ENCODE data around the gene CELA3B. TPM values are rescaled to one million over a fixed set of nuclear protein-coding genes. Genes with fewer than 3 reads are reported as not detected.
"Not testable (repeated sequence)": the region's sequence is repeated elsewhere in the genome, so short reads cannot be mapped to it uniquely, and the experiment has no call there.

The CELA3B gene
- total RNA-seq, 2 experiments from 2014 or later, result not detected

DNA sequence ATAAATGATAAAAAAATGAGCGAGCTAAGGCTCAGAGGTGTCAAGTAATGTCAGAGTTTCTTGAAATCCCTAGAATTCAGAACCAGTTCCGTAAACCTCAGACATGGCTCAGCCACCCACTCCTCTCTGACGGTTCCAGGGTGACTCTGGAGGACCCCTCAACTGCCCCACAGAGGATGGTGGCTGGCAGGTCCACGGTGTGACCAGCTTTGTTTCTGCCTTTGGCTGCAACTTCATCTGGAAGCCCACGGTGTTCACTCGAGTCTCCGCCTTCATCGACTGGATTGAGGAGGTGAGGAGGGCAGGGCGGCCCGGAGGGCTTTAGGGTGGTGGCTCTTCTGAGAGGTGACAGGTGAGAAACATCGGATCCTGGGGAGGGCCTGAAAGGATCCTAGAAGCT, 32.7 kb downstream of the CELA3B start:
- H3K9me3 Mint-ChIP-seq; DNase-seq; H3K27ac Mint-ChIP-seq; H3K27me3 Mint-ChIP-seq (ENCODE audit: low read depth); H3K4me3 Mint-ChIP-seq; H3K36me3 Mint-ChIP-seq (ENCODE audit: low read depth); H3K4me1 Mint-ChIP-seq (ENCODE audit: low read depth); intact Hi-C loops (cut with micrococcal nuclease): not testable (repeated sequence)
- CTCF ChIA-PET, result interaction anchor here (1.2 kb wide), 1 partner anchor 13 kb away, joined by 3 read pairs; no protein-coding TSS in a partner anchor

DNA sequence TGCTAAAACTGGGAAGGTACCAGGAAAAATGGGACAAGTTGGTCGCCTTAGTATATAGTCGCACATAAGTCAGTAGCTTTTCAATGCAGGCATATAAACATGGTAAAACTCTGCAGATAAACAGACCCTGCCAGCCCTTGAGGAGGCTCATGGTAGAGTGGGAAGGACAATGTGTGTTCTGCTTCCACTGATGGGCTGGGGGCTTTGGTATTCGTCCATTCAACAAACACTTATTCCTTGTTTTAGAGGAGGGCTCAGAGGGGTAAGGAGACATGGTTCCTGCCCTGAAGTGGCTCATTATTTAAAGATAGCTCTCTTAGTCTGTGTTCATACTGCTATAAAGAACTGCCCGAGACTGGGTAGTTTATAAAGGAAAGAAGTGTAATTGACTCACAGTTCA, 35.9 kb downstream of the CELA3B start:
- H3K9me3 Mint-ChIP-seq; H3K27me3 Mint-ChIP-seq (ENCODE audit: low read depth); H3K27ac Mint-ChIP-seq; H3K4me1 Mint-ChIP-seq (ENCODE audit: low read depth); intact Hi-C loops (cut with micrococcal nuclease); H3K4me3 Mint-ChIP-seq; H3K36me3 Mint-ChIP-seq (ENCODE audit: low read depth); DNase-seq; CTCF ChIA-PET: not testable (repeated sequence)

DNA sequence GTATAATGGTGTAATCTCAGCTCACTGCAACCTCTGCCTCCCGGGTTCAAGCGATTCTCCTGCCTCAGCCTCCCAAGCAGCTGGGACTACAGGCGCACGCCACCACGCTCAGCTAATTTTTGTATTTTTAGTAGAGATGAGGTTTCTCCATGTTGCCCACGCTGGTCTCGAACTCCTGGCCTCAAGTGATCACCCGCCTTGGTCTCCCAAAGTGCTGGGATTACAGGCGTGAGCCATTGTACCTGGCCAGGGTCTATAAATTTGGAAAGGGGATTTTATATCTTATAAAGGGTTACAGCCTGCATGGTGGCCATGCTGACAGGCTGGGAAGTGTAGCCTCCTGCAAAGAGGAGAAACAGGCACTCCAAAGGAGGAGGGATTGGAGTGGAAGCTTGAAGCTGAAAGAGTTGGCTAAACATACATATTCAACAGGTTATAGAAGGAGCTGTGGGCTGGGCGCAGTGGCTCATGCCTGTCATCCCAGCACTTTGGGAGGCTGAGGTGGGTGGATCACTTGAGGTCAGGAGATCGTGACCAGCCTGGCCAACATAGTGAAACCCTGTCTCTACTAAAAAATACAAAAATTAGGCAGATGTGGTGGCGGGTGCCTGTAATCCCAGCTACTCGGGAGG, 37.9 kb downstream of the CELA3B start:
- H3K27ac Mint-ChIP-seq; CTCF ChIA-PET; H3K9me3 Mint-ChIP-seq; H3K4me3 Mint-ChIP-seq; H3K27me3 Mint-ChIP-seq (ENCODE audit: low read depth); DNase-seq; H3K36me3 Mint-ChIP-seq (ENCODE audit: low read depth); intact Hi-C loops (cut with micrococcal nuclease): not testable (repeated sequence)
- peaks cover 12% of the 10 kb centered on the region for H3K4me1 Mint-ChIP-seq (ENCODE audit: low read depth)

DNA sequence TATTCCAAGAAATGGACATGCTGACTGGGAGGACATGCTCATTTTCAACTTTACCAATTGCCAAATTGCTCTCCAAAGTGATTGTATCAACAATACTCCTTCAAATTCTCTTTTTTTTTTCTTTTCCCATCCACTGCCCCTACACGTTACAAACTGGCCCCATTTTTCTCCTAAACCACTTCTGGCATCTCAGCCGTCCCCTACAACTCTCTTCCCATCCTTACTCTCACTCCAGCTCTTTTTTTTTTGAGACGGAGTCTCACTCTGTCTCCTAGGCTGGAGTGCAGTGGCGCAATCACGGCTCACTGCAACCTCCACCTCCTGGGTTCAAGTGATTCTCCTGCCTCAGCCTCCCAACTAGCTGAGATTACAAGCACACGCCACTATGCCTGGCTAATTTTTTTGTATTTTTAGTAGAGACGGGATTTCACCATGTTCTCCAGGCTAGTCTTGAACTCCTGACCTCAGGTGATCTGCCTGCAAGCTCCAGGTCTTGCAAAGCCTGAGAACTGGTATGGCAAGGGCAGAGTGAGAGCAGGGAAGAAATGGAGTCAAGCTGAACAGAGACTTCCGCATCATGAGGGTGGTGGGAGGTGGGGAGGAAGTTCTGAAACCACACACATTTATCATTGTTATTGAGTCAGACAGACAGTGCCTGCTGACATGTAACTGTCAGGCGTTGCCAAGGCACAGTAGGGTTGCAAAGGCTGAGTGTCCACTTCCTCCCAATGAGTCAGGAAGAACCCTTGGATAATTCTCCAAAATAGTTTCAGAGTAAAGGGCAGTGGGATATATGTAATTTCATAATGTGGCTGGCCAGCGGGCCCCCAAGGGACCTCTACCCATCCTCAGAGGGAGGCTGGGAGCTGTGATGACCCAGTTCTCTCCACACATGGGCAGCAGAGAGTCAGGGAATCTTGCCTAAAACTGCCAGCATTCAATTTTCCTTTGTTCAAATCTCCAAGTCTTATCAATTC, 42.0 kb downstream of the CELA3B start:
- CTCF ChIA-PET, result interaction anchor here (0.8 to 1.5 kb wide), 5 partner anchors 9 to 109 kb away, joined by 3 to 4 read pairs (median 3); no protein-coding TSS in a partner anchor
- H3K27me3 Mint-ChIP-seq (ENCODE audit: low read depth), result no peaks in the 10 kb centered on the region
- H3K4me3 Mint-ChIP-seq, result no peak overlapping the region
- H3K36me3 Mint-ChIP-seq (ENCODE audit: low read depth), result no peaks in the 10 kb centered on the region
- no peaks in the 10 kb centered on the region for H3K9me3 Mint-ChIP-seq
- DNase-seq, result peak; percentile 83
- H3K27ac Mint-ChIP-seq, result peak overlapping the region; percentile 73
- peaks cover 26% of the 10 kb centered on the region for H3K4me1 Mint-ChIP-seq (ENCODE audit: low read depth)
- intact Hi-C loops (cut with micrococcal nuclease), result loop anchor here (1.0 kb wide), 1 partner anchor 73 kb away; no protein-coding TSS in a partner anchor

DNA sequence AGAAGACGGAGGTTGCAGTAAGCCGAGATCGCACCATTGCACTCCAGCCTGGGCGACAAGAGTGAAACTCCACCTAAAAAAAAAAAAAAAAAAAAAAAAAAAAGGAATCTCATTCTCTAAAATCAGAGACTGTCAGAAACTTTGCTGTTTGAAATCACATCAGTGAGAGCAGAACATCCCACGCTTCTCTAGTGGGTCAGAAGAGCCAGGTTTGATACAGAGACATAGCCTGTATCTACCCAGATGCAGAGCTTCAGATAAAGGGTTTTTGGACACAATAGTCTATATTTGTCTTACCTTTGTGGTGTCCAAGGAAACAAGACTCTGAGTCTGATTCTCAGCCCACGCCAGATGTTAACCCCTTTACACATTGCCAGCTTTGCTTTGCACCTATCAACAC, 44.2 kb downstream of the CELA3B start:
- Mint-ChIP-seq H3K4me3 (no peak overlapping the region), H3K36me3 (ENCODE audit: low read depth) (peaks cover 3% of the 10 kb centered on the region), H3K27ac (no peak overlapping the region), H3K27me3 (ENCODE audit: low read depth) (no peaks in the 10 kb centered on the region), H3K9me3 (no peaks in the 10 kb centered on the region), H3K4me1 (ENCODE audit: low read depth) (peaks cover 33% of the 10 kb centered on the region)
- CTCF ChIA-PET, result interaction anchor here (0.6 to 5.6 kb wide), 4 partner anchors 33 to 485 kb away, joined by 3 to 24 read pairs (median 4); no protein-coding TSS in a partner anchor
- intact Hi-C loops (cut with micrococcal nuclease), result loop anchor here (5.0 to 10.0 kb wide), 2 partner anchors 39 to 676 kb away; no protein-coding TSS in a partner anchor
- DNase-seq, result no peak

DNA sequence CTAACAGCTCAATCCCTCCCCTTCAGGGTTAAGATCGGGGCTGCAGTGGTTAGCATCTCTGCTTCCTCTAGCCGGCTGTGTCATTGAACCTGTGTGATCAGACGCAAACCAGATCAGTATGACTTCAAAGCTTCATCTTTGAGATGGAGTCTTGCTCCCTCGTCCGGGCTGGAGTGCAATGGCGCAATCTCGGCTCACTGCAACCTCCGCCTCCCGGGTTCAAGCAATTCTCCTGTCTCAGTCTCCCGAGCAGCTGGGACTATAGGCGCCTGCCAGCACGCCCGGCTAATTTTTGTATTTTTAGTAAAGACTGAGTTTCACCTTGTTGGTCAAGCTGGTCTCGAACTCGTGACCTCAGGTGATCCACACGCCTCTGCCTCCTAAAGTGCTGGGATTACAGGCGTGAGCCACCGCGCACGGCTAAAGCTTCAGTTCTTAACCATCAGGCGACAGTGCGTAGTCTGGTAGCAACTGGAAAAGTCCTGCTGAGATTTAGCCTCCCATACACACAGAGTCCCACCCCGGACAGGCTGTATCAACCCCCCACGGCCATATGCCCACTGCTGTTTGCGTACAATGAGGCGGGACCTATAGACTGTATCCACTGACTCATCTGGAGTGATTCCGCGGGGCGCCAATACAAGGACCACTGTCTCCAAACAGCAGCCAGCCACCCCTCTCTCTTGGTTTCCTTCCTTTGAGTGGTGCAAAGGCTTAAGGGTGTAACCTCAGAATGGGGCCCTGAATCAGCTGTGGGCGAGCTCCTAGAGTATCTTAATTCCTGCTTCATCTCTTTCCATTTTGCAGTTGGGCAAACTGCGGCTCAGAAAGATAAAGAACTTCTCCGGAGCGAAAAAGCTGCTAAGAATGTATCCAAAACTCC, 47.9 kb downstream of the CELA3B start:
- Mint-ChIP-seq H3K4me3 (peak overlapping the region; percentile 88), H3K36me3 (ENCODE audit: low read depth) (peaks cover 4% of the 10 kb centered on the region), H3K9me3 (peaks cover 1% of the 10 kb centered on the region), H3K27ac (peak overlapping the region; percentile 97), H3K4me1 (ENCODE audit: low read depth) (peaks cover 46% of the 10 kb centered on the region), H3K27me3 (ENCODE audit: low read depth) (no peaks in the 10 kb centered on the region)
- CTCF ChIA-PET, result interaction anchor here (0.6 to 5.6 kb wide), 13 partner anchors 10 to 392 kb away, joined by 3 to 24 read pairs (median 5); no protein-coding TSS in a partner anchor
- intact Hi-C loops (cut with micrococcal nuclease), result loop anchor here (1.0 to 10.0 kb wide), 8 partner anchors 24 to 680 kb away; partner anchors contain the start of genes USP48 and ZBTB40
- DNase-seq, result peak; percentile 85

DNA sequence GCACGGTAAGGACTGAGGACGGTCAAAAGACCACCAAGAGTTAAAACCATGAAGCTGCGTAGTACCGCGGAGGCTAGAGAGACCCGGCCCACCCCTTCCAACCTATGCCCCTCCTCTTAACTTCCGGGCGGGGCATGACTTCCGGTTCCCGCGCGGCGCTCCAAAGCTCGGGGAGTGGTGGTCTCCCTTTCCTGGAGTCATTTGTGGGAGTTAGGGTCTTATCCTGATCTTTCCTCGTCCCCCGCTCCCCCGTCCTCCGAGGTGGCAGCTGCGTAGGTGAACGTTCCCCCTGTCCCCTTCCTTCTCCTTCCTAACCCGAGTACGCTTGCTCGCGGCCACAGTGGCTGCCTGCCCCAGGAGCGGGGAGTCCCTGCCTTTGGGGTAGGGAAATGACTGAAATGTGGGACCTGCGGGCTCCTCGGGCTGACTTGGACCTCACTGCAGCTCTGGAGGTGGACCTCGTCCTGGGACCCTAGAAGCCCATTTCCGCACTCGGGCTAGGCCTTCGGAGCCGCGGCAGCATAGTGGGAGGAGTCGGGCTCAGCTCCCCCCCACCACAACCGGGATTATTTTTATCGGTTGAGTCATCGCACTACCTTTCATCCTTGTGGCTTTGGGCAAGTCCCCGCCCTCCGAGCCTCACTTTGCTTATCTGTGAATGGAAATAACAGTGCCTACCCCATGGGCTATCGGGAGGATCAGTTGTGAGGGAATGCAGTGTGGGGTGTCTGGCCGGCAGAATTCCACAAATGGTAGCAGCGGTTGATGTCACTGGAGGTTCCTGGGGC, 48.7 kb downstream of the CELA3B start:
- intact Hi-C loops (cut with micrococcal nuclease), result loop anchor here (1.0 to 10.0 kb wide), 7 partner anchors 23 to 681 kb away; partner anchors contain the start of genes USP48 and ZBTB40
- H3K4me3 Mint-ChIP-seq, result peak overlapping the region; percentile 88
- H3K27ac Mint-ChIP-seq, result peak overlapping the region; percentile 97
- peaks cover 54% of the 10 kb centered on the region for H3K4me1 Mint-ChIP-seq (ENCODE audit: low read depth)
- CTCF ChIA-PET, result interaction anchor here (1.3 to 5.6 kb wide), 6 partner anchors 9 to 78 kb away, joined by 3 to 24 read pairs (median 8); no protein-coding TSS in a partner anchor
- peaks cover 1% of the 10 kb centered on the region for H3K9me3 Mint-ChIP-seq
- DNase-seq, result peak; percentile 94
- H3K27me3 Mint-ChIP-seq (ENCODE audit: low read depth), result no peaks in the 10 kb centered on the region
- H3K36me3 Mint-ChIP-seq (ENCODE audit: low read depth), result peaks cover 4% of the 10 kb centered on the region

DNA sequence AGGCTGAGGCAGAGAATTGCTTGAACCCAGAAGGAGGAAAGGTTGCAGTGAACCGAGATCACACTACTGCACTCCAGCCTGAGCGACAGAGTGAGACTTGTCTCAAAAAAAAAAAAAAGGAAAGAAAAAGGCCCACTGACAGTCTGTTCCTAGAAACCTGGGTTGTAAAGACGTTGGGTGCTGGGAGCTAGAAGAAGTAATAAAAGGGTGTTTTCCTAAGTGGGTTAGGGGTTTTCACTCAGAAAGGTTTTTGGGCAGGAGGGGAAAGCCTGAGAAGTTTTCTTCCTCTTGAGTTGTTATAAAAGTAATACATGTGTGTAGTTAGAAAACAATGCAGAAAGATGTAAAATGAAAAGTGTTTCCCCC, 50.1 kb downstream of the CELA3B start:
- Mint-ChIP-seq H3K27me3 (ENCODE audit: low read depth) (no peaks in the 10 kb centered on the region), H3K27ac (peak overlapping the region; percentile 97), H3K4me1 (ENCODE audit: low read depth) (peaks cover 64% of the 10 kb centered on the region), H3K9me3 (peaks cover 1% of the 10 kb centered on the region), H3K36me3 (ENCODE audit: low read depth) (peaks cover 4% of the 10 kb centered on the region), H3K4me3 (peak overlapping the region; percentile 88)
- CTCF ChIA-PET, result interaction anchor here (0.8 to 5.2 kb wide), 4 partner anchors 8 to 26 kb away, joined by 3 to 27 read pairs (median 4); no protein-coding TSS in a partner anchor
- peak; percentile 57 for DNase-seq
- intact Hi-C loops (cut with micrococcal nuclease), result loop anchor here (1.0 to 10.0 kb wide), 4 partner anchors 12 to 733 kb away; no protein-coding TSS in a partner anchor

DNA sequence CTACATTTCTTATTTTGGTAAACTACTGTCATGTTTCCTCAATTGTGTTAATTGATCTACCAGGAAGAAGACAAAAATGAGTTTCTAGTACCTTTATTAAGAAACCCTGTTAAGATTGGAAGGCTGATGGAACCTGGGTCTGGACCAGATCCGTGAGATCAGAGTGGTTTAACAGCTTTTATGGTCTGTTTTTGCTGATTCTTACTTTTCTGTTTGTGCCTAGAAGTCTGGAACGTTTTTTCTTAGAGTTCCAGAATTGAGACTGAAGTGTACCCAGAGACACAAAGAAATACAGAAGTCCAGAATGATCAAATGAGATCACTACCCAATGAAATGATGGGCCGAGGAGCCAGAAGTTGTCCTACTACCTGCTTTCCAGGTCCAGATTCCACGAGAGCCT, 53.2 kb downstream of the CELA3B start:
- Mint-ChIP-seq H3K4me3 (no peak overlapping the region), H3K4me1 (ENCODE audit: low read depth) (peaks cover 60% of the 10 kb centered on the region), H3K27ac (no peak overlapping the region), H3K9me3 (peaks cover 1% of the 10 kb centered on the region), H3K36me3 (ENCODE audit: low read depth) (peaks cover 4% of the 10 kb centered on the region), H3K27me3 (ENCODE audit: low read depth) (no peaks in the 10 kb centered on the region)
- no peak for DNase-seq
- CTCF ChIA-PET, result interaction anchor here (5.2 kb wide), 1 partner anchor 9 kb away, joined by 27 read pairs; no protein-coding TSS in a partner anchor
- intact Hi-C loops (cut with micrococcal nuclease), result loop anchor here (5.0 kb wide), 1 partner anchor 1587 kb away; no protein-coding TSS in a partner anchor

DNA sequence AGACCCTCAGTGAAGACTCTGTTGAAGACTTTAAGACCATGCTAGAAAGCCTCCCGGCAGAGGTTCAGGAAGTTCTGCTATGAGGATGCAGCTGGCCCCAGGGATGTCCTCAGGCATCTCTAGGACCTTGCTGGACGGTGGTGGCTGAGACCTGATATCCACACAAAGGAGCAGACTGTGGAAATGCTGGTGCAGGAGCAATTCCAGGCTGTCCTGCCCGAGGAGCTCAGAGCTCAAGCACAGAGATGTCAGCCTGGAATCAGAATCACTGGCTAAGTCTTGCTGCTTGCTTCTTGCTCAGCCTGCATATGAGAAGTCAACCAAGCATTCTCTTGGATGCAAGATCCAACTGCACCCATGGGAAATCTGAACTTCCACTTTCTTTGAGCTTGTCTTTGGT, 53.7 kb downstream of the CELA3B start:
- H3K4me3 Mint-ChIP-seq, result no peak overlapping the region
- no peak overlapping the region for H3K27ac Mint-ChIP-seq
- no peaks in the 10 kb centered on the region for H3K27me3 Mint-ChIP-seq (ENCODE audit: low read depth)
- H3K4me1 Mint-ChIP-seq (ENCODE audit: low read depth), result peaks cover 63% of the 10 kb centered on the region
- H3K9me3 Mint-ChIP-seq, result peaks cover 1% of the 10 kb centered on the region
- CTCF ChIA-PET, result interaction anchor here (3.0 to 5.2 kb wide), 2 partner anchors 8 to 9 kb away, joined by 13 to 27 read pairs; no protein-coding TSS in a partner anchor
- peaks cover 4% of the 10 kb centered on the region for H3K36me3 Mint-ChIP-seq (ENCODE audit: low read depth)
- intact Hi-C loops (cut with micrococcal nuclease), result loop anchor here (5.0 kb wide), 1 partner anchor 1587 kb away; no protein-coding TSS in a partner anchor
- no peak for DNase-seq

Measured in activated naive CD4-positive, alpha-beta T cell treated with anti-CD3 and anti-CD28 coated beads for 36 hours (primary cell).